ENCODE measurements around the gene GGNBP2. TPM values are rescaled to one million over a fixed set of nuclear protein-coding genes. Genes with fewer than 3 reads are reported as not detected.

GGNBP2 gene
- total RNA-seq, 2 experiments from 2014 or later = 111 to 116 TPM

GRCh38 chr17:36632916-36633771 is 88.4 kb downstream of the GGNBP2 start:
- H3K36me3 Mint-ChIP-seq (ENCODE audit: low read depth) = no peaks in the 10 kb centered on the region
- H3K27me3 Mint-ChIP-seq = peaks cover 11% of the 10 kb centered on the region
- H3K27ac Mint-ChIP-seq = no peak overlapping the region
- no peaks in the 10 kb centered on the region for H3K4me1 Mint-ChIP-seq
- no peak overlapping the region for H3K4me3 Mint-ChIP-seq
- no peak for DNase-seq
- CTCF ChIA-PET = interaction anchor here (0.8 kb wide), 1 partner anchor 122 kb away, joined by 3 read pairs; no protein-coding TSS in a partner anchor
- POLR2A ChIA-PET = no interaction called here
- no peaks in the 10 kb centered on the region for H3K9me3 Mint-ChIP-seq

Other genes with a start within 250 kb of the GGNBP2 start
- not detected for gene TBC1D3G, start 221.0 kb upstream of the GGNBP2 start, total RNA-seq
- not detected for gene TBC1D3H, start 156.5 kb upstream of the GGNBP2 start, total RNA-seq
- gene ZNHIT3, start 58.2 kb upstream of the GGNBP2 start, total RNA-seq = 10 to 100 TPM; 35.2 to 36.0 TPM
- 100 to 1,000 TPM; 125 to 127 TPM for gene MYO19, start 10.1 kb upstream of the GGNBP2 start, total RNA-seq
- gene PIGW, start 9.9 kb upstream of the GGNBP2 start, total RNA-seq = 10 to 100 TPM; 12.8 to 15.2 TPM
- 1 to 10 TPM; 4.8 to 5.0 TPM for gene DHRS11, start 47.0 kb downstream of the GGNBP2 start, total RNA-seq
- 1 to 10 TPM; 6.8 to 8.6 TPM for gene MRM1, start 56.7 kb downstream of the GGNBP2 start, total RNA-seq